ENCODE data around the gene ASPG. TPM values are rescaled to one million over a fixed set of nuclear protein-coding genes. Genes with fewer than 3 reads are reported as not detected.

The ASPG gene
- polyA plus RNA-seq, 1 experiment = 0.12 TPM

- Histone ChIP-seq H3K36me3 (ENCODE audit: control insufficient read depth, insufficient read depth, low read length) (no peaks in the 10 kb centered on the region), H3K27me3 (ENCODE audit: control insufficient read depth, insufficient read depth, low read length) (no peaks in the 10 kb centered on the region), H3K4me3 (ENCODE audit: low read depth, low read length) (no peak overlapping the region)
- no peak for DNase-seq (ENCODE audit: low read depth)
- CTCF ChIA-PET = no interaction called here
- POLR2A ChIA-PET = no interaction called here
- TF ChIP-seq CTCF (IDR thresholded peaks at IDR 0.05; ENCODE audit: insufficient read depth, low read depth, low read length) = no peak
Measured at GRCh38 chr14:104040539-104040938, 45.0 kb upstream of the ASPG start.

- Histone ChIP-seq H3K4me3 (ENCODE audit: low read depth, low read length) (no peak overlapping the region), H3K27me3 (ENCODE audit: control insufficient read depth, insufficient read depth, low read length) (no peaks in the 10 kb centered on the region), H3K36me3 (ENCODE audit: control insufficient read depth, insufficient read depth, low read length) (no peaks in the 10 kb centered on the region)
- ChIA-PET CTCF (no interaction called here), POLR2A (no interaction called here)
- no peak for DNase-seq (ENCODE audit: low read depth)
- TF ChIP-seq CTCF (IDR thresholded peaks at IDR 0.05; ENCODE audit: insufficient read depth, low read depth, low read length) = no peak
Measured at GRCh38 chr14:104041430-104042104, 43.9 kb upstream of the ASPG start.

- ChIA-PET POLR2A (no interaction called here), CTCF (no interaction called here)
- H3K4me3 ChIP-seq (ENCODE audit: low read depth, low read length) = no peak overlapping the region
- no peaks in the 10 kb centered on the region for H3K27me3 ChIP-seq (ENCODE audit: control insufficient read depth, insufficient read depth, low read length)
- TF ChIP-seq CTCF (IDR thresholded peaks at IDR 0.05; ENCODE audit: insufficient read depth, low read depth, low read length) = no peak
- DNase-seq (ENCODE audit: low read depth) = no peak
- no peaks in the 10 kb centered on the region for H3K36me3 ChIP-seq (ENCODE audit: control insufficient read depth, insufficient read depth, low read length)
Measured at GRCh38 chr14:104044016-104044415, 41.5 kb upstream of the ASPG start.

- DNase-seq (ENCODE audit: low read depth) = no peak
- POLR2A ChIA-PET = no interaction called here
- CTCF ChIA-PET = interaction anchor here (0.9 to 1.2 kb wide), 2 partner anchors 11 to 30 kb away, joined by 4 read pairs; no protein-coding TSS in a partner anchor
- Histone ChIP-seq H3K4me3 (ENCODE audit: low read depth, low read length) (no peak overlapping the region), H3K36me3 (ENCODE audit: control insufficient read depth, insufficient read depth, low read length) (no peaks in the 10 kb centered on the region), H3K27me3 (ENCODE audit: control insufficient read depth, insufficient read depth, low read length) (no peaks in the 10 kb centered on the region)
- TF ChIP-seq CTCF (IDR thresholded peaks at IDR 0.05; ENCODE audit: insufficient read depth, low read depth, low read length) = no peak
Measured at GRCh38 chr14:104047761-104048160, 37.7 kb upstream of the ASPG start.

GRCh38 chr14:104048758-104049507 is 36.6 kb upstream of the ASPG start:
- no peak for TF ChIP-seq CTCF (IDR thresholded peaks at IDR 0.05; ENCODE audit: insufficient read depth, low read depth, low read length)
- no peaks in the 10 kb centered on the region for H3K36me3 ChIP-seq (ENCODE audit: control insufficient read depth, insufficient read depth, low read length)
- DNase-seq (ENCODE audit: low read depth) = no peak
- CTCF ChIA-PET = interaction anchor here (1.2 kb wide), 1 partner anchor 29 kb away, joined by 4 read pairs; no protein-coding TSS in a partner anchor
- no peak overlapping the region for H3K4me3 ChIP-seq (ENCODE audit: low read depth, low read length)
- POLR2A ChIA-PET = no interaction called here
- no peaks in the 10 kb centered on the region for H3K27me3 ChIP-seq (ENCODE audit: control insufficient read depth, insufficient read depth, low read length)
